NCI-H128 (cell line): ENCODE measurements around the gene RPS15.

Experiments
- DNase-seq: peaks from one replicate; lab custom pipeline; 2025; ENCODE audit not compliant: unreplicated experiment; lab: John Stamatoyannopoulos, UW

RPS15 gene

DNA sequence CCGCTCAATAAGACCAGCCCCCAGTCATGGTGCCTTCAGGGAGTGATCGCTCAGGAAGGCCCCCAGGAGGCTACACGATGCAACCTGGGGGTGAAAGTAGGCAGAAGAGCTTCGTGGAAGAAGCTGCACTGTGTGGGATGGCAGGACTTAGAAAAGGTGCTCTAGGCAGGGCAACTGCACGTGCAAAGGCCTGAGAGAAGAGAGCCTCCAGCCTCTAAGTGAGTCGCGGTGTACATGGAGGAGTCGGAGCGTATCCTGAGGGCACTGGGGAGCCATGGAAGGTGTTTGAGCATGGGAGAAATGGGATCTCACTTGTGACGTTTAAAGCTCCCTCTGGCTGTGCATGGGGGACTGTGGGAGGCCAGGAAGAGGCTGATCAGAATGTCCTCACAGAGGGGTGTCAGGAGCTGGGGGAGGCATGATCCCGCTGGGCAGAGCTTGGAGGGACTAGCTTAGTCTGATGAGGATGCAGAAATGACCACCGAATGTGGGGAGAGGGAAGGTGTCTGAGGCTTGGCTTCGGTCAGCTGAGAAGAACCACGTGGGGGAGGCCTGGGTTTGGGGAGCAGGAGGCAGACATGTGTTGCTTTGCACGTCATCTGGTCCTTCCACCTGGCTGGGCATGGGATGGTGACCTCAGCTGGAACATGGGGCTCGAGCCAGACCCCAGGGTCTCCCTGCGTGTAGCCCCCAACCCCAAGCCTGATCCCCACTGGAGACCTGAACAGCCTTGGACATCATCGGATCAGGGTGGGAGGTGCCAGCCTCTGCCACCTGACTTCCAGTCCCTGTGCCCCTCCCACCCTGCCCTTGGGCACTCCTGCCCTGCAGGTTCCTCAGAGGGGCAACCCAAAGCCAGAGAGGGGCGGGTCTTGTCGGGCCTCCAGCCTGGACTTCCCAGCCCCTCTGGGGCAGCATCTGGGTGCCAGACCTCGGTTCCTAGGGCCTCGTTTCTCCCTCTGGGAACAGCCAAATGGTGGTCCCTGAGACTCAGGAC is 12.8 kb downstream of the RPS15 start:
- DNase-seq: no peak

GRCh38 chr19:1451916-1452801 is 14.0 kb downstream of the RPS15 start:
- no peak for DNase-seq

GRCh38 chr19:1452802-1453524 is 14.8 kb downstream of the RPS15 start:
- no peak for DNase-seq

GRCh38 chr19:1453525-1454364 is 15.5 kb downstream of the RPS15 start:
- DNase-seq: no peak

GRCh38 chr19:1455002-1455335 is 16.8 kb downstream of the RPS15 start:
- no peak for DNase-seq

DNA sequence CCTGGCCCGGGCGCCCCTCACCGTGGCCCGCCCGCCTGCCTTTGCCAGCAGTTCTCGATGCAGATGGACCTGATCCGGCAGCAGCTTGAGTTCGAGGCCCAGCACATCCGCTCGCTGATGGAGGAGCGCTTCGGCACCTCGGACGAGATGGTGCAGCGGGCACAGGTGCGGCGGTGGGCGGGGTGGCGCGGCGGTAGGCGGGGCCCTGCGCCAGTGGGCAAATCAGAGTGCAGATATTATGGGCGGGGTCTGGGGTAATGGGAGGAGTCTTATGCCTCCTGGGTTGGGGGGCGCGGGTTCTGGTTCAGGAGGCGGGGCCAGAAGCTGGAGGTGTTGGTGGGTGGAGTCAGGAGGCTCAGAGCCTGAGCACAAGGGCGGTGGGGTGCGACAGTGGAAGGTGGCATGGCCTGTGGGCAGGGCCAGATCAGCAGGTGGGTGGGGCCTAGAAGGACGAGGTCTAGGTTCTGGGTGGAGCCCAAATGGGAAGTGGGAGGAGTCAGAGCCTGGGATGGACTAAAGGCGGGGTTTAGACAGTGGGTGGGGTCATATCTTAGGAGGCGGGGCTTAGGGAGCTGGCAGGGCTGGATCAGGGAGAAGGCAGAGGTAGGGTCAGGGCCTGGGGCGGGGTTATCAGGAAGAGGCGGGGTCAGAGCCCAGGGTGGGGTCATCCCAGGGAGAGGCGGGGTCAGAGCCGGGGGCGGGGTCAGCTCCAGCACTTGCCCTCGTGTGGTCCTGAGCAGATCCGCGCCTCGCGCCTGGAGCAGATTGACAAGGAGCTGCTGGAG is 17.3 kb downstream of the RPS15 start:
- no peak for DNase-seq

DNA sequence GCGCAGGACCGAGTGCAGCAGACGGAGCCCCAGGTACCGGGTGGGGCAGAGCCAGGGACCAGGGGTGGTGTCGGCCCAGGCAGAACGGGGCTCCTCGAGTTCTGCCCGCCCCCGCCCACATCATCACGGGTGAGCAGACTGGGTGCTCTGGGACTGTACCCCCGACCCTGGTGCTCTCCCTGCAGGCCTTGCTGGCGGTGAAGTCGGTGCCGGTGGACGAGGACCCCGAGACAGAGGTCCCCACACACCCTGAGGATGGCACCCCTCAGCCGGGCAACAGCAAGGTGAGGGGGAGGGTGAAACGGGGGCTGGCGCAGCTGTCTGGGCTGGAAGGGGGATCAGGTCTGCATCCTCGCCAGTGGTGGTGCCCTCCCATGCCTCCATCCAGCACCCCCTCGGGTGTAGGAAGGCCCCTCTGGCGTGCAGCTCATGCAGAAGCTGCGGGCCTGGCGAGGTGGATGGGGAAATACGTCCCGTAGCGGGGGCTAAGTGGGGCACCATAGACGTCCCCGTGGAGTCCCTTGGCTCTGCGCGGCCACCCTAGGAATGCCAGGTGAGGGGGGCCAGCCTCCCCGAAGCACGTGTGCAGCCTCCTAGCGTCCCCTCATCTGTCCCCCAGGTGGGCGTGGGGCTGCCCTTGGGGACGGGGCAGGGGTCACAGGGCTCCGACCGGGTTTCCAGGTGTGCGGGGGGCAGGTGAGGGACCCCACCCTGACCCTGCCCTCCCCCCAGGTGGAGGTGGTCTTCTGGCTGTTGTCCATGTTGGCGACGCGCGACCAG is 18.1 kb downstream of the RPS15 start:
- DNase-seq: no peak

DNA sequence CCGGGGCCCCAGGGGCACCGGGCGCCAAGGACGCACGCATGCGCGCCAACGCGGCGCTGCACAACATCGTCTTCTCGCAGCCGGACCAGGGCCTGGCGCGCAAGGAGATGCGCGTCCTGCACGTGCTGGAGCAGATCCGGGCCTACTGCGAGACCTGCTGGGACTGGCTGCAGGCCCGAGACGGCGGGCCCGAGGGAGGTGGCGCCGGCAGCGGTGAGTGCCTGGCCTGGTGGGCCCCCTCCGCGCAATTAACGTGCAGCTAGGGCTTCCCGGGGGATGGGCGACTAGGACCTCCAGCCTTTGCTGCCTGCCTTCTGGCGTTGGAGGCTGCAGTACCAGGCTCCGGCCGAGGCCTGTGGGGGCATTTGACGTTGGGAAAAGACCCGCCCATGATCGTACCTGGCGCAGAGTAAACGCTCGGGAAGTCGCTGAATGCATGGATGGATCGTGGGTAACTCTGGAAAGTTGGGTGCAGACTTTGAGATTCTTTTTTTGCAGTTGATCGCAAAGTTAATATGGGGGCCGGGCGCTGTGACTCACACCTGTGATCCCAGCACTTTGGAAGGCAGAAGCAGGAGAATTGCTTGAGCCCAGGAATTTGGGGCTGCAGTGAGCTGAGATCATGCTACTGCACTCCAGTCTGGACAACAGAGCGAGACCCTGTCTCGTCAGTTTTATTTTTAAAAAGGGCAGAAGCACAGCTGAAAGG is 19.0 kb downstream of the RPS15 start:
- no peak for DNase-seq

DNA sequence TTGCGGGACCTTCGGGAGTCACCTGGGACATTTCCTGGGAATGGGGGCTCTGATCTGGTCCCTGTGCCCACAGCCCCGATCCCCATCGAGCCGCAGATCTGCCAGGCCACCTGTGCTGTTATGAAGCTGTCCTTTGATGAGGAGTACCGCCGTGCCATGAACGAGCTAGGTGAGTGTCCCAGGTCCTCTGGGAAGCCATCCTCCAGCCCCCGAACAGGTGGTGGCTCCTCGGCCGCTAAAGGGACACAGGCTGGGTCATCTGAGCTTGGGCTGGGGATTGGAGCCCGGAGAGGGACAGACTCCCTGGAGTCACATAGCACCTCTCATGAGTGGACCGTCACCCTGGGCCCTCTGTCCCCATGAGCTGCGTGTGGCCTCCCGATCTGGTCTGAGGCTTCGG is 19.7 kb downstream of the RPS15 start:
- no peak for DNase-seq

GRCh38 chr19:1459479-1459878 is 21.3 kb downstream of the RPS15 start:
- DNase-seq: no peak

GRCh38 chr19:1460033-1460995 is 22.1 kb downstream of the RPS15 start:
- no peak for DNase-seq

DNA sequence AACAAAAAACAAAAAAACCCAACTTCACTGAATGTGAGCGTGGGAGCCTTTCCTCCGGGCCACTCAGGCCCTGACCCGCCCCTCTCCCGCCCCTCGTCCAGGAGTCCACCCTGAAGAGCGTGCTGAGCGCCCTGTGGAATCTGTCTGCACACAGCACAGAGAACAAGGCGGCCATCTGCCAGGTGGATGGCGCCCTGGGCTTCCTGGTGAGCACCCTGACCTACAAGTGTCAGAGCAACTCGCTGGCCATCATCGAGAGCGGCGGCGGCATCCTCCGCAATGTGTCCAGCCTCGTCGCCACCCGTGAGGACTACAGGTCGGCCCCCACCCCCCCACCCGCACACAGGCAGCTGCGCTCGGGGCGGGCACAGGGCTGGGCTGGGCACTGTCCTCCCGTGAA is 23.7 kb downstream of the RPS15 start:
- no peak for DNase-seq

GRCh38 chr19:1465191-1466016 is 27.2 kb downstream of the RPS15 start:
- no peak for DNase-seq

DNA sequence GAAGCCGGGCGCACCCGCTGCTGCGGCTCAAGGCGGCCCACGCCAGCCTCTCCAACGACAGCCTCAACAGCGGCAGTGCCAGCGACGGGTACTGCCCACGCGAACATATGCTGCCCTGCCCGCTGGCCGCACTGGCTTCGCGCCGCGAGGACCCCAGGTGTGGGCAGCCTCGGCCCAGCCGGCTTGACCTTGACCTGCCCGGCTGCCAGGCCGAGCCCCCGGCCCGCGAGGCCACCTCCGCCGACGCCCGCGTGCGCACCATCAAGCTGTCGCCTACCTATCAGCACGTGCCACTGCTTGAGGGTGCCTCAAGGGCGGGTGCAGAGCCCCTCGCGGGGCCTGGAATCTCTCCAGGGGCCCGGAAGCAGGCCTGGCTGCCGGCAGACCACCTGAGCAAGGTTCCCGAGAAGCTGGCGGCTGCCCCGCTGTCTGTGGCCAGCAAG is 27.8 kb downstream of the RPS15 start:
- no peak for DNase-seq

DNA sequence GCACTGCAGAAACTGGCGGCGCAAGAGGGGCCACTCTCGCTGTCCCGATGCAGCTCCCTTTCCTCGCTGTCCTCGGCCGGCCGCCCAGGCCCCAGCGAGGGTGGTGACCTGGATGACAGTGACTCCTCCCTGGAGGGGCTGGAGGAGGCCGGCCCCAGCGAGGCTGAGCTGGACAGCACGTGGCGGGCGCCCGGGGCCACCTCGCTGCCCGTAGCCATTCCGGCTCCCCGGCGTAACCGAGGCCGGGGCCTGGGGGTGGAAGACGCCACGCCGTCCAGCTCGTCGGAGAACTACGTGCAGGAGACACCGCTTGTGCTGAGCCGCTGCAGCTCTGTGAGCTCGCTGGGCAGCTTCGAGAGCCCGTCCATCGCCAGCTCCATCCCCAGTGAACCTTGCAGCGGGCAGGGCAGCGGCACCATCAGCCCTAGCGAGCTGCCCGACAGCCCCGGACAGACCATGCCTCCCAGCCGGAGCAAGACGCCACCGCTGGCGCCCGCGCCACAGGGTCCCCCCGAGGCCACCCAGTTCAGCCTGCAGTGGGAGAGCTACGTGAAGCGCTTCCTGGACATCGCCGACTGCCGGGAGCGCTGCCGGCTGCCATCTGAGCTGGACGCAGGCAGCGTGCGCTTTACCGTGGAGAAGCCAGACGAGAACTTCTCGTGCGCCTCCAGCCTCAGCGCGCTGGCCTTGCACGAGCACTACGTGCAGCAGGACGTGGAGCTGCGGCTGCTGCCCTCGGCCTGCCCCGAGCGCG is 28.4 kb downstream of the RPS15 start:
- no peak for DNase-seq

DNA sequence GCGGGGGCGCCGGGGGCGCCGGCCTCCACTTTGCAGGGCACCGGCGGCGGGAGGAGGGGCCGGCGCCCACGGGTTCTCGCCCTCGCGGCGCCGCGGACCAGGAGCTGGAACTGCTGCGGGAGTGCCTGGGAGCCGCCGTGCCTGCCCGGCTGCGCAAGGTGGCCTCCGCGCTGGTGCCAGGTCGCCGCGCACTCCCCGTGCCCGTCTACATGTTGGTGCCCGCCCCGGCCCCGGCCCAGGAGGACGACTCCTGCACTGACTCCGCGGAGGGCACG is 29.0 kb downstream of the RPS15 start:
- DNase-seq: no peak
